Right atrium auricular region (tissue), 2 donors: ENCODE data around the gene LRCH3. TPM values are rescaled to one million over a fixed set of nuclear protein-coding genes. Genes with fewer than 3 reads are reported as not detected.

Experiments
- DNase-seq: peaks from one replicate; pipeline ENCODE4 v3.0.0-alpha.2; 2019; ENCODE audit warnings: low spot score
- H3K27ac ChIP-seq, 2 donors: fragments of 200-600 bp; sonication (generic); 1 replicate in 1 of 2; 2 replicates in 1 of 2; pipeline ENCODE4 v1.5.1; 2016 to 2019
- H3K27me3 ChIP-seq, 2 donors: fragments of 200-600 bp; sonication (generic); one replicate each; pipeline versions ENCODE4 v1.5.1 to v1.6.0; 2017 to 2019
- H3K36me3 ChIP-seq: fragments of 200-600 bp; sonication (generic); one replicate; pipeline ENCODE4 v1.5.1; 2016
- H3K4me1 ChIP-seq, 2 donors: fragments of 200-600 bp; sonication (generic); one replicate each; pipeline versions ENCODE4 v1.5.1 to v1.6.0; 2017 to 2019
- H3K4me3 ChIP-seq, 2 donors: fragments of 200-600 bp; sonication (generic); 1 replicate in 1 of 2; 2 replicates in 1 of 2; pipeline ENCODE4 v1.5.1; 2017 to 2019; ENCODE audit warnings: mild to moderate bottlenecking in 1 of 2, moderate library complexity in 1 of 2
- H3K9me3 ChIP-seq, 2 donors: fragments of 200-600 bp; sonication (generic); one replicate each; pipeline ENCODE4 v1.5.1; 2019
- total RNA-seq, 2 donors: library from RNA; depleted of rRNA; stranded (reverse); fragments of >200 nt; gene quantifications; one replicate each; pipeline ENCODE4 v1.1.0, GENCODE V29; 2016
- TF ChIP-seq, protein P1 (sequence below), 2 donors: fragments of 200-600 bp; sonication (generic); IDR thresholded peaks; one replicate each; pipeline ENCODE4 v1.5.1; 2019; ENCODE audit warnings: antibody characterized with exemption in 2 of 2

Gene LRCH3
- total RNA-seq, 2 donors from 2014 or later, result 22.2 to 23.4 TPM

DNA sequence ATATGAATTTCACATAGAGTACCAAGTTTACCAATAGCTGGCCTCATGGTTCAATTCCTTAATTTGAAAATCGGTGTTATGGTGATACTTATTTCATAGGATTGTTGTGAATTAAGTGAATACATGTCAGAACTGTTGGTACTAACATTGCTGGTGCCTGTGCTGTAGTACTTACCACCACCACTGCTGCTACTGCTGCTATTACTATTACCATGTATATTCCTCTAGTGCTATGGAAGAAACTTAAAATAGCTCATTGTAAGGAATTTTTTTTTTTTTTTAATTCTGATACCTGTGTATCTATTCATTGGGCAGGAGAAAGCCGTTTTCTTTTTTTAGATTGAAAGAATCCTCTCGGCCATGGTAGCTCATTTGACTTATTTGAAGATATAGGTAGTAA is 37.8 kb upstream of the LRCH3 start:
- Histone ChIP-seq H3K4me1 (peaks cover 0 to 54% of the 10 kb centered on the region in 2 donors), H3K4me3 (no peak overlapping the region), H3K27ac (peak overlapping the region; percentile 94 to 97), H3K9me3 (no peaks in the 10 kb centered on the region), H3K36me3 (peaks cover 12% of the 10 kb centered on the region), H3K27me3 (no peaks in the 10 kb centered on the region)
- TF ChIP-seq, protein P1, sequence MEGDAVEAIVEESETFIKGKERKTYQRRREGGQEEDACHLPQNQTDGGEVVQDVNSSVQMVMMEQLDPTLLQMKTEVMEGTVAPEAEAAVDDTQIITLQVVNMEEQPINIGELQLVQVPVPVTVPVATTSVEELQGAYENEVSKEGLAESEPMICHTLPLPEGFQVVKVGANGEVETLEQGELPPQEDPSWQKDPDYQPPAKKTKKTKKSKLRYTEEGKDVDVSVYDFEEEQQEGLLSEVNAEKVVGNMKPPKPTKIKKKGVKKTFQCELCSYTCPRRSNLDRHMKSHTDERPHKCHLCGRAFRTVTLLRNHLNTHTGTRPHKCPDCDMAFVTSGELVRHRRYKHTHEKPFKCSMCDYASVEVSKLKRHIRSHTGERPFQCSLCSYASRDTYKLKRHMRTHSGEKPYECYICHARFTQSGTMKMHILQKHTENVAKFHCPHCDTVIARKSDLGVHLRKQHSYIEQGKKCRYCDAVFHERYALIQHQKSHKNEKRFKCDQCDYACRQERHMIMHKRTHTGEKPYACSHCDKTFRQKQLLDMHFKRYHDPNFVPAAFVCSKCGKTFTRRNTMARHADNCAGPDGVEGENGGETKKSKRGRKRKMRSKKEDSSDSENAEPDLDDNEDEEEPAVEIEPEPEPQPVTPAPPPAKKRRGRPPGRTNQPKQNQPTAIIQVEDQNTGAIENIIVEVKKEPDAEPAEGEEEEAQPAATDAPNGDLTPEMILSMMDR (IDR thresholded peaks at IDR 0.05), result no peak
- DNase-seq, result no peak

DNA sequence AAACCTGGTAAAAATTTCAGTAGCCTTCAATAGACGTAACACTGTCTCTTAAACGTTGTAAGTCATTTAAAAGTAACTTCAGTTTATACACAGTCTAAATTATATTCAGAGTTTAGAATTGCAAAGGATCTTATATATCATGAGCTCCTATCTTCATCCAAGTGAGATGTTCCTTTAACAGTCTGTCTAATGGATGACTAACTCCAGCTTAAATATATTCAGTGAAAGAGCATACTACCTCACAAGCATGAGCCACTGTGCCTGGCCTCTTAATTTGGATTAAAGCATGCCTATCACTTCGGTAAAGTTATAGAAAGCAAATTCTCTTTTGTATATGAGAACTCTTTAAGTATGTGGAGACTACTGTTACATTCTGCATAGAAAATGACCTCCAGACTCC is 34.4 kb upstream of the LRCH3 start:
- Histone ChIP-seq H3K27ac (peak overlapping the region in 1 of 2 donors; percentile 7), H3K36me3 (peaks cover 27% of the 10 kb centered on the region), H3K9me3 (no peaks in the 10 kb centered on the region), H3K27me3 (no peaks in the 10 kb centered on the region), H3K4me3 (no peak overlapping the region), H3K4me1 (peaks cover 0 to 42% of the 10 kb centered on the region in 2 donors)
- DNase-seq, result no peak
- TF ChIP-seq, protein P1 (IDR thresholded peaks at IDR 0.05), result no peak

DNA sequence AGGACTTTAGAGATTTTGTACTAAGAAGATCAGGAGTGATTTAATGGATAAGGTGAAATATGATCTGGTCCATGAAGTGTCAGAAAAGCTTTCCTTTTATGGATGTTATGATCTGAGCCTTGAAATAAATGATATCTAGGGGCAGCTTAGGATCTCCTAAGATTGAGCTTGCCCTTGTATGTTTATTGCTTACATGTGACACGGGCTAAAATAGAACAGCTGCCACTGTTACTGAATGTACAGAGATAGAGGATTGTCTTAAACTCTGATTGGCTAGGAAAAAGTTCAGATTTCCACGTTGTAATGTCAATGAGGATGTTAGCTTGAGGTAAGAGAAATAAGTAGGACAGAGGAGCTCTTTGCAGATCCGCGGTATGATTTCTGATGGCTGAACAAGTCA is 32.5 kb upstream of the LRCH3 start:
- Histone ChIP-seq H3K4me3 (no peak overlapping the region), H3K36me3 (peaks cover 45% of the 10 kb centered on the region), H3K27ac (peak overlapping the region in 1 of 2 donors; percentile 0), H3K27me3 (no peaks in the 10 kb centered on the region), H3K4me1 (peaks cover 0 to 24% of the 10 kb centered on the region in 2 donors), H3K9me3 (no peaks in the 10 kb centered on the region)
- no peak for DNase-seq
- TF ChIP-seq, protein P1 (IDR thresholded peaks at IDR 0.05), result no peak

DNA sequence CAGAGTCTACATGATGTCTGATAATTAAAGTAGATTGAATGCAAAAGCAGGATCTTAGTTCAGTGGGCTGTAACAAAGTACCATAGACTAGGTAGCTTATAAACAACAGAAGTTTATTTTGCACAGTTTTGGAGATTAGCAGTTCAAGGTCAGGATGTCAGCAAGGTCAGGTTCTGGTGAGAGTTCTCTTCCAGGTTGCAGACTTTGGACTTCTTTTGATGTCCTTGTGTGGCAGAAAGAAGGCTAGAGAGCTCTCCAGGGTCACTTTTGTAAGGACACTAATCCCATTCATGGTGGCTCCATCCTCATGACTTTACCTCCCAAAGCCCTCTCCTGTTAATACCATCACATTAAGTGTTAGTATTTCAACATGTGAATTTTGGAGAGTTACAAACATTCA is 29.3 kb upstream of the LRCH3 start:
- TF ChIP-seq, protein P1 (IDR thresholded peaks at IDR 0.05), result no peak
- H3K27me3 ChIP-seq, result no peaks in the 10 kb centered on the region
- DNase-seq, result no peak
- peaks cover 0 to 2% of the 10 kb centered on the region in 2 donors for H3K4me1 ChIP-seq
- peaks cover 55% of the 10 kb centered on the region for H3K36me3 ChIP-seq
- no peak overlapping the region for H3K27ac ChIP-seq
- H3K9me3 ChIP-seq, result no peaks in the 10 kb centered on the region
- no peak overlapping the region for H3K4me3 ChIP-seq

DNA sequence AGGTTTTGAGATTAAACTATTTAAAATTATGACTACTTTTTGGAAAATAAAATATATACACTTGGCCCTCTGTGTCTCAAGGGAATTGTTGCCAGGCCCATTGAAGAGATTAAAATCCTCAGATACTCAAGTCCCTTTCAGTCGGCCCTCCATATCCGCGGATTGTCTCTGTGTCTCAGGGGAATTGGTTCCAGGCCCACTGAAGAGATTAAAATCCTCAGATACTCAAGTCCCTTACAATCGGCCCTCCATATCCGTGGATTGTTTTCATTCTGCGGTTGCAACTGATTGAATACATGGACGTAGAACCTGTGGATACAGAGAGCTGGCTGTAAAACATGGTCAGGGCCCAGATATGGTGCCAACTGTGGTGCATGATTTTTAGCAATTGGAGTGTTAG is 15.7 kb upstream of the LRCH3 start:
- TF ChIP-seq, protein P1 (IDR thresholded peaks at IDR 0.05), result no peak
- Histone ChIP-seq H3K27me3 (no peaks in the 10 kb centered on the region), H3K9me3 (no peaks in the 10 kb centered on the region), H3K36me3 (peaks cover 76% of the 10 kb centered on the region), H3K4me3 (no peak overlapping the region), H3K27ac (no peak overlapping the region), H3K4me1 (no peaks in the 10 kb centered on the region)
- no peak for DNase-seq

DNA sequence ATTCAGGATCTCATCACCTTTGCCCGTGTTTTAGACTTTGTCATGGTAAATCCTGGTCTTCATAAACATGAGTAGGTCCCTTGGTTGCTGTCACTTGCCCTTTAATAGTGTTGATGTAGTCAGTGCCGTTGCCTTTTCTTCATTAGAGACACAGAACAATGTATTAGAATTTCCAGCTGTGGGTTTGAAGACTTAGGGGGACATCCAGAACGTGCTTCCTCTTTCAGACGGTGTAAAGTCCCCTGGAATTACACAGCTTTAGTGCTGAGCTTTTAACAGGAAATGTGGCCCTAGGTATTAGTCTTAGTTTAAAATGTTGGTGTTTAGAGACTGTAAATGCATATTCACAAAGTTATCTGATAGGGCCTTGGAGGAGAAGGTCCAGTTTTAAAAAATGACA is 8.8 kb upstream of the LRCH3 start:
- Histone ChIP-seq H3K27ac (no peak overlapping the region), H3K27me3 (no peaks in the 10 kb centered on the region), H3K4me3 (no peak overlapping the region), H3K36me3 (peaks cover 58% of the 10 kb centered on the region), H3K9me3 (no peaks in the 10 kb centered on the region), H3K4me1 (no peaks in the 10 kb centered on the region)
- DNase-seq, result no peak
- TF ChIP-seq, protein P1 (IDR thresholded peaks at IDR 0.05), result no peak
